ENCODE results near the gene DNAH11. TPM values are rescaled to one million over a fixed set of nuclear protein-coding genes. Genes with fewer than 3 reads are reported as not detected.

Gene DNAH11
- total and polyA plus RNA-seq, 2 of the 4 experiments (the other 2 are of a cell fraction): not detected

GRCh38 chr7:21579341-21580072 is 36.7 kb downstream of the DNAH11 start:
- no peak overlapping the region for H2BK5ac ChIP-seq (ENCODE audit: low read depth, low read length, poor library complexity, severe bottlenecking)
- H3K18ac ChIP-seq (ENCODE audit: low read depth, low read length): no peak overlapping the region
- H2AFZ ChIP-seq (replicated peaks; ENCODE audit: low read length, poor library complexity): no peak overlapping the region
- no peak overlapping the region for H2AK5ac ChIP-seq (ENCODE audit: low read depth, low read length)
- H3K4me1 ChIP-seq (ENCODE audit: control insufficient read depth, insufficient read depth, low read length): peaks cover 2% of the 10 kb centered on the region; the same call in 1 of the 2 replicates
- in situ Hi-C loops (cut with MboI; ENCODE audit: low sequenced_read_pairs): no loop called here
- POLR2A ChIA-PET (ENCODE audit: unreplicated experiment): no interaction called here
- no peak overlapping the region for H2AK9ac ChIP-seq (replicated peaks; ENCODE audit: low read depth, low read length, poor library complexity)
- 55% methylated on average over 2 of the region's 4 CpGs; no CpG with 5 or more reads in 1 of the 2 experiments for WGBS, 2 experiments (ENCODE audit: extremely low coverage in 2 of 2, insufficient read length in 1 of 2)
- CTCF ChIA-PET: no interaction called here
- DNase-seq: peak; percentile 1
- no peaks in the 10 kb centered on the region for H3K27me3 ChIP-seq (ENCODE audit: control insufficient read depth, insufficient read depth, low read length)
- no peak overlapping the region for H2BK20ac ChIP-seq (ENCODE audit: low read depth, low read length)
- no peaks in the 10 kb centered on the region for H4K20me1 ChIP-seq (ENCODE audit: insufficient read depth, low read length)
- no peak overlapping the region for H4K8ac ChIP-seq (ENCODE audit: low read depth in 2 of 2, low read length in 2 of 2)
- H3K4me3 ChIP-seq (ENCODE audit: insufficient read depth, low read depth, low read length): no peak overlapping the region
- no peaks in the 10 kb centered on the region for H3K79me1 ChIP-seq (ENCODE audit: low read depth in 1 of 2, low read length in 2 of 2)
- no peak overlapping the region for H3K27ac ChIP-seq (ENCODE audit: insufficient read depth, low read length)
- H3K4me2 ChIP-seq (ENCODE audit: low read depth, low read length): no peak overlapping the region; the same call in 1 of the 2 replicates
- H3K9me3 ChIP-seq (ENCODE audit: control insufficient read depth, insufficient read depth, low read length): no peaks in the 10 kb centered on the region; the same call in 1 of the 2 replicates
- no peak overlapping the region for H2BK15ac ChIP-seq (ENCODE audit: low read depth, low read length)
- H3K9me1 ChIP-seq (ENCODE audit: insufficient read depth, low read length): no peaks in the 10 kb centered on the region
- no peak overlapping the region for H3K9ac ChIP-seq (ENCODE audit: low read depth, low read length)
- no peak overlapping the region for H4K5ac ChIP-seq (ENCODE audit: low read depth, low read length)
- no peak overlapping the region for H3K23ac ChIP-seq (ENCODE audit: low read depth, low read length)
- no peak; the same call in 1 of the 2 replicates for ATAC-seq (ENCODE audit: low read depth)
- no peak overlapping the region for H4K91ac ChIP-seq (ENCODE audit: insufficient read depth, low read depth, low read length)
- H3K36me3 ChIP-seq (ENCODE audit: control insufficient read depth, insufficient read depth, low read length): no peaks in the 10 kb centered on the region
- no peak overlapping the region for H3K56ac ChIP-seq (ENCODE audit: extremely low read depth, insufficient read depth, low read length)
- intact Hi-C loops (cut with micrococcal nuclease): no loop called here
- no peak overlapping the region for H2BK120ac ChIP-seq (ENCODE audit: low read depth, low read length)
- dilution Hi-C loops (cut with HindIII; ENCODE audit: low sequenced_read_pairs, unreplicated experiment): no loop called here
- H3K14ac ChIP-seq (replicated peaks; ENCODE audit: low read depth, low read length): no peak overlapping the region
- TF ChIP-seq MAZ (IDR thresholded peaks at IDR 0.05; ENCODE audit: borderline replicate concordance, low read depth, low read length): no peak
- TF ChIP-seq MXI1 (IDR thresholded peaks at IDR 0.05; ENCODE audit: borderline replicate concordance, low read depth, low read length): no peak
- no peak for TF ChIP-seq MAFK (IDR thresholded peaks at IDR 0.05; ENCODE audit: low read depth, low read length)
- TF ChIP-seq CEBPB (IDR thresholded peaks at IDR 0.05; ENCODE audit: low read depth, low read length): no peak
- no peak for TF ChIP-seq USF2 (IDR thresholded peaks at IDR 0.05; ENCODE audit: low read depth, low read length)
- TF ChIP-seq POLR2A (IDR thresholded peaks at IDR 0.05; ENCODE audit: low read depth, low read length): no peak
- TF ChIP-seq BHLHE40 (IDR thresholded peaks at IDR 0.05; ENCODE audit: low read depth, low read length): no peak
- no peak for TF ChIP-seq RFX5 (IDR thresholded peaks at IDR 0.05; ENCODE audit: low read depth, low read length)
- TF ChIP-seq NFE2L2 (IDR thresholded peaks at IDR 0.05; ENCODE audit: low read depth, low read length): no peak
- TF ChIP-seq CHD1 (IDR thresholded peaks at IDR 0.05; ENCODE audit: low read depth, low read length): no peak
- no peak for TF ChIP-seq RCOR1 (IDR thresholded peaks at IDR 0.05; ENCODE audit: insufficient replicate concordance, low read length)
- TF ChIP-seq SMC3 (IDR thresholded peaks at IDR 0.05; ENCODE audit: low read depth, low read length): no peak
- TF ChIP-seq ELK1 (IDR thresholded peaks at IDR 0.05; ENCODE audit: borderline replicate concordance, low read depth, low read length): no peak
- no peak for TF ChIP-seq FOS (IDR thresholded peaks at IDR 0.05; ENCODE audit: low read depth, low read length)
- TF ChIP-seq CTCF (conservative IDR thresholded peaks at IDR 0.05; ENCODE audit: low read depth, low read length): no peak
- no peak for TF ChIP-seq RAD21 (IDR thresholded peaks at IDR 0.05; ENCODE audit: low read length)
- no peak overlapping the region for H3K4ac ChIP-seq (ENCODE audit: low read depth, low read length)
- no TSS peak for BruUV-seq (replicated peaks)

Data from IMR-90 (cell line).